ENCODE measurements around the gene DYNLRB2. TPM values are rescaled to one million over a fixed set of nuclear protein-coding genes. Genes with fewer than 3 reads are reported as not detected.

The DYNLRB2 gene
- total and polyA plus RNA-seq, 2 experiments from 2014 or later = 2.3 TPM; not detected in 1

- Histone ChIP-seq H3K9me3 (ENCODE audit: low read depth) (no peaks in the 10 kb centered on the region), H3K4me1 (ENCODE audit: low read depth) (no peaks in the 10 kb centered on the region), H3K36me3 (no peaks in the 10 kb centered on the region), H3K27me3 (peaks cover 16% of the 10 kb centered on the region), H3K27ac (no peak overlapping the region), H3K4me3 (no peak overlapping the region)
- DNase-seq (ENCODE audit: low read depth in 1 of 2, low spot score in 1 of 2) = no peak
- no peak for TF ChIP-seq CTCF (IDR thresholded peaks at IDR 0.05; ENCODE audit: low read depth, low read length)
These were observed 6.4 kb downstream of the DYNLRB2 start for GRCh38 chr16:80547145-80547544.

GRCh38 chr16:80552277-80552676 is 11.5 kb downstream of the DYNLRB2 start:
- H3K4me1 ChIP-seq (ENCODE audit: low read depth) = no peaks in the 10 kb centered on the region
- no peaks in the 10 kb centered on the region for H3K27me3 ChIP-seq
- DNase-seq (ENCODE audit: low read depth in 1 of 2, low spot score in 1 of 2) = no peak
- no peak for TF ChIP-seq CTCF (IDR thresholded peaks at IDR 0.05; ENCODE audit: low read depth, low read length)
- H3K27ac ChIP-seq = no peak overlapping the region
- no peaks in the 10 kb centered on the region for H3K36me3 ChIP-seq
- no peaks in the 10 kb centered on the region for H3K9me3 ChIP-seq (ENCODE audit: low read depth)
- H3K4me3 ChIP-seq = no peak overlapping the region

GRCh38 chr16:80554033-80554432 is 13.2 kb downstream of the DYNLRB2 start:
- Histone ChIP-seq H3K4me3 (no peak overlapping the region), H3K27me3 (no peaks in the 10 kb centered on the region), H3K4me1 (ENCODE audit: low read depth) (no peaks in the 10 kb centered on the region), H3K36me3 (no peaks in the 10 kb centered on the region), H3K27ac (no peak overlapping the region), H3K9me3 (ENCODE audit: low read depth) (no peaks in the 10 kb centered on the region)
- TF ChIP-seq CTCF (IDR thresholded peaks at IDR 0.05; ENCODE audit: low read depth, low read length) = no peak
- no peak for DNase-seq (ENCODE audit: low read depth in 1 of 2, low spot score in 1 of 2)

GRCh38 chr16:80556481-80556880 is 15.7 kb downstream of the DYNLRB2 start:
- H3K4me3 ChIP-seq = no peak overlapping the region
- H3K4me1 ChIP-seq (ENCODE audit: low read depth) = no peaks in the 10 kb centered on the region
- no peaks in the 10 kb centered on the region for H3K27me3 ChIP-seq
- no peak overlapping the region for H3K27ac ChIP-seq
- H3K36me3 ChIP-seq = no peaks in the 10 kb centered on the region
- no peak for TF ChIP-seq CTCF (IDR thresholded peaks at IDR 0.05; ENCODE audit: low read depth, low read length)
- H3K9me3 ChIP-seq (ENCODE audit: low read depth) = no peaks in the 10 kb centered on the region
- DNase-seq (ENCODE audit: low read depth in 1 of 2, low spot score in 1 of 2) = no peak

- Histone ChIP-seq H3K9me3 (ENCODE audit: low read depth) (no peaks in the 10 kb centered on the region), H3K27me3 (no peaks in the 10 kb centered on the region), H3K27ac (no peak overlapping the region), H3K36me3 (no peaks in the 10 kb centered on the region), H3K4me1 (ENCODE audit: low read depth) (no peaks in the 10 kb centered on the region), H3K4me3 (no peak overlapping the region)
- no peak for TF ChIP-seq CTCF (IDR thresholded peaks at IDR 0.05; ENCODE audit: low read depth, low read length)
- DNase-seq (ENCODE audit: low read depth in 1 of 2, low spot score in 1 of 2) = no peak
These were observed 16.2 kb downstream of the DYNLRB2 start for GRCh38 chr16:80557037-80557436.

- Histone ChIP-seq H3K4me3 (no peak overlapping the region), H3K4me1 (ENCODE audit: low read depth) (no peaks in the 10 kb centered on the region), H3K9me3 (ENCODE audit: low read depth) (no peaks in the 10 kb centered on the region), H3K27ac (no peak overlapping the region), H3K27me3 (no peaks in the 10 kb centered on the region), H3K36me3 (no peaks in the 10 kb centered on the region)
- no peak for TF ChIP-seq CTCF (IDR thresholded peaks at IDR 0.05; ENCODE audit: low read depth, low read length)
- no peak for DNase-seq (ENCODE audit: low read depth in 1 of 2, low spot score in 1 of 2)
These were observed 18.6 kb downstream of the DYNLRB2 start for GRCh38 chr16:80559369-80559768.
